ENCODE data around the gene AHRR.

DNA sequence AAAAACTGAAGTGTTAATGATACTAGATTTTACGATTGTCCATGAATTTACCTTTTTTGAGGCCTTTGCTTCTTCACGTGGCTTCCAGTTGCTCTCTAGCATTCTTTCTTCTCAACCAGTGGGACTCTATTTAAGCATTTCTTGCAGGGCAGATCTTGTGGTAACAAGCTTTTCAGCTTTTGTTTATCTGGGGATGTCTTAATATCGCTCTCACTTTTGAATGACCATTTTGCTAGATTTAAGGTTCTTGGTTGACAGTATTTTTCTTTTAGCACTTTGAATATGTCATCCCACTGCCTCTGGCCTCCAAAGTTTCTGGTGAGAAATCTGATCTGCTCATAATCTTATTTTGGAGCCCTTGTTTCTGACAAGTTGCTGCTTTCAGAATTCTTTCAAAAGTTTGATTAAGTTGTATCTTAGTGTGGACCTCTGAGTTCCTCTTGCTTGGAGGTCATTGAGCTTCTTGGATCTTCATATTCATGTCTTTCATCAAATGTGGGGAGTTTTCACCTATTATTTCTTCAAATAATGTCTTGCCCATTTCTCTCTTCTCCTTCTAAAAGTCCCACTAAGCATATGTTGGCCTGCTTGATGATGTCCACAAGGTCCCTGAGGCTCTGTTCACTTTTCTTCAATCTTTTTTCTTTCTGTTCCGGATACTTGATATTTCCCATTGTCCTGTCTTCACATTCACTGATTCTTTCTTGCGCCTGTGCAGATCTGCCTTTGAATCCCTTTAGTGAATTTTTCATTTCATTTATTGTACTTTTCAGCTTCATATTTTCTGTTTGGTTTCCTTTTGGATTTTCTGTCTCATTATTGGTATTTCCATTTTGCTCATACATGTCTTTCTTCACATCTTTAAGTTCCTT is 130.3 kb downstream of the AHRR start:
- TF ChIP-seq, protein P1, sequence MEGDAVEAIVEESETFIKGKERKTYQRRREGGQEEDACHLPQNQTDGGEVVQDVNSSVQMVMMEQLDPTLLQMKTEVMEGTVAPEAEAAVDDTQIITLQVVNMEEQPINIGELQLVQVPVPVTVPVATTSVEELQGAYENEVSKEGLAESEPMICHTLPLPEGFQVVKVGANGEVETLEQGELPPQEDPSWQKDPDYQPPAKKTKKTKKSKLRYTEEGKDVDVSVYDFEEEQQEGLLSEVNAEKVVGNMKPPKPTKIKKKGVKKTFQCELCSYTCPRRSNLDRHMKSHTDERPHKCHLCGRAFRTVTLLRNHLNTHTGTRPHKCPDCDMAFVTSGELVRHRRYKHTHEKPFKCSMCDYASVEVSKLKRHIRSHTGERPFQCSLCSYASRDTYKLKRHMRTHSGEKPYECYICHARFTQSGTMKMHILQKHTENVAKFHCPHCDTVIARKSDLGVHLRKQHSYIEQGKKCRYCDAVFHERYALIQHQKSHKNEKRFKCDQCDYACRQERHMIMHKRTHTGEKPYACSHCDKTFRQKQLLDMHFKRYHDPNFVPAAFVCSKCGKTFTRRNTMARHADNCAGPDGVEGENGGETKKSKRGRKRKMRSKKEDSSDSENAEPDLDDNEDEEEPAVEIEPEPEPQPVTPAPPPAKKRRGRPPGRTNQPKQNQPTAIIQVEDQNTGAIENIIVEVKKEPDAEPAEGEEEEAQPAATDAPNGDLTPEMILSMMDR (IDR thresholded peaks at IDR 0.05), result no peak
- TF ChIP-seq POLR2AphosphoS5 (IDR thresholded peaks at IDR 0.05), result no peak

Measured in stomach (tissue), 4 donors.